GM18502 (cell line): ENCODE data around the gene ENHO.
"Not testable (repeated sequence)": the region's sequence is repeated elsewhere in the genome, so short reads cannot be mapped to it uniquely, and the experiment has no call there.

Source experiments
- ATAC-seq: cut with Tn5 transposase; IDR thresholded peaks from one replicate; pipeline ENCODE4 v1.9.1; 2021; ENCODE audit warnings: mild to moderate bottlenecking; ENCODE audit not compliant: unreplicated experiment, poor library complexity

The ENHO gene

DNA sequence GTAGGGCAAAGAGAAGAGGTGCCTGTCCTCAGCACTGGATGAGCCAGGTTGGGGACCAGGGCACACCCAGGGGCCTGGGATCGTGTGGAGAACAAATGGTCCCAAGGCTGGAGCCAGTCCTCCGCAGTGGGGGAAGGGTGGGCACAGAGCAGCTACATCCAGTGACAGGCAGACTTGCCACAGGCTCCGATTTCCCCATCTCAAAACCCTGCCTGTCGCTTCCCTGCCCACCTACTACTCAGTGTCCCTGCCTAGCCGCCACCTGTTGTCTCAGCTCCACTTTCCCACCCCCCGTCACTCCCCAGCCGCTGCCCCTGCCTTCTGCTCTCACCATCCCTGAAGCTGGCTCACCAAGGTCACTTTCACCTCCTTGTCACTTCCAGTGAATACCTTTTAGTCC is 13.9 kb upstream of the ENHO start:
- no peak for ATAC-seq

GRCh38 chr9:34532041-34532440 is 9.3 kb upstream of the ENHO start:
- ATAC-seq = not testable (repeated sequence)

- ATAC-seq = no peak
Measured at GRCh38 chr9:34526026-34526425, 3.2 kb upstream of the ENHO start.

GRCh38 chr9:34524349-34524748 is 1.6 kb upstream of the ENHO start:
- no peak for ATAC-seq

DNA sequence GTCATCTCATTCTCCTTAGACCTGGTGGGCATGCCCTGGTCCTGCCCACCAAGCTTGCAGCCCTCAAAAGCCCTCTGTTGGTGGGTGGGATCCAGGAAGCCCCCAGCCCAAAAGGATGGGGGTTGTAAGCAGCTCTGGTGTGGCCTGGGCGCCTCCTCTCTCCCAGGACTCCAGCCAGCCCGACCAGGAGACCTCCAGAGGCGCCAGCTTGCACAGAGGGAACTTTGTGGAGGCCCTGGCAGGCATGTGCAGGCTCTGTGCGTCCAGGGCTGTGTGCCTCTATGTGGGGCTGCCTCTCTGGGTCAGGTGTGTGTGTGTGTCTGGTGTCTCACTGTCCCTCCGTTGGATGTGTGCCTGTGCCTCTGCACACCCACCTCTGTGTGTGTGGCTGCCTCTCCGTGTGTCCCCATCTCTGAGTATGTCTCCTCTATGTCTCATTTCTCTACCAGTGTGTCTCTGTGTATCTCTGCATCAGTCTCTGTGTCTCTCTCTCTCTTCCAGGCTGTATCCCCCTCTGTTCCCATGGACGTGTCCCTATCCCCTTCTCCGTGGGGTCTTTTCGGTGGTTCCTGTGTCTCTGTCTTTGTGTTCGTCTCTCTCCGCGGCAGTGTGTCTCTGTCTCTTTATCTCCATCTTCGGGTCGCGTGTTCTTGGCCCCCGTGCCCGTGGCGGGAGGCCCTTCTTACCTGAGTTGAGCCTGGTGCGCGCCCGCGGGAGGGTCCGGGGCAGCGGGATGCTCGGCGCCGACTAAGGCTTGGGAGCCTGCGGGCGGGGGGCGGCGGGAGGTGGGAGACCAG is 501 bp downstream of the ENHO start:
- ATAC-seq = no peak

GRCh38 chr9:34521406-34522045 is 1.3 kb downstream of the ENHO start:
- no peak for ATAC-seq

GRCh38 chr9:34520505-34521385 is 2.0 kb downstream of the ENHO start:
- no peak for ATAC-seq

DNA sequence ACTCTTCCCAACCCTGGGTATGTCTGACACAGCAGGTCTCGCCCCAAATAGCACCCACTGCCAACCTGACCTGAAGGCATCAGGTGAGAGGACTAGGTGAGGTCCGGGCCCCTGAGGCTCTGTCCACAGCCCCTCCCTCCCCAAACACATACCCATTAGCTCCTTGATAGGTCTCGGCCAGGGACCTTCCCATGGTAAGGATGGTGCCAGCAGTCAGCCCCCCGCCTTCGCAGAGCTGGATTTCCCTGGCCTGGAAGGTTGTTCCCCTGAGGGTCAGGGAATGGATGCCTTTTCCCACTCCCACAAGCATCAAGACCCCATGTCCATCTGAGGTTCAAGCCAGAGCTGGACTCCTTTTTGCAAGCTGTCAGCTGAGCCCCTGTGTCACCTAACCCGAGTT is 2.7 kb downstream of the ENHO start:
- no peak for ATAC-seq

GRCh38 chr9:34519321-34520020 is 3.3 kb downstream of the ENHO start:
- ATAC-seq = no peak

GRCh38 chr9:34518896-34519295 is 3.9 kb downstream of the ENHO start:
- ATAC-seq = no peak

GRCh38 chr9:34518110-34518616 is 4.6 kb downstream of the ENHO start:
- no peak for ATAC-seq

DNA sequence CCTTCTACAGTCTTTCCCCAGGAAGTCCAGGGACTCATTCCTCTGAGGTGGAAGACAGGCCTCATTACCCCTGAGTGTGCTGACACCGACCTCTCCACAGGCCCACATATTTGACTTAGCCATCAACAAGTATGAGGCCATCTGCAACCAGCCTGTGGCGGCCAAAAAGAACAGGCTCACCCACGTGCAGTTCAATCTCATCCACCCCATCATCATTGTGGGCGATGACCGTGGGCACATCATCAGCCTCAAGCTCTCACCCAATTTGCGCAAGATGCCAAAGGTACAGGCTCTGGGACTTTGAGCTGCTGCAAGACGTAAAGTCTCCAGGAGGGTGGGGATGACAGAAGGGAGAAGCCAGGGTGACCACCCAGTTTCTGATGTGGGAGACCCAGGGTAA is 5.6 kb downstream of the ENHO start:
- ATAC-seq = no peak

DNA sequence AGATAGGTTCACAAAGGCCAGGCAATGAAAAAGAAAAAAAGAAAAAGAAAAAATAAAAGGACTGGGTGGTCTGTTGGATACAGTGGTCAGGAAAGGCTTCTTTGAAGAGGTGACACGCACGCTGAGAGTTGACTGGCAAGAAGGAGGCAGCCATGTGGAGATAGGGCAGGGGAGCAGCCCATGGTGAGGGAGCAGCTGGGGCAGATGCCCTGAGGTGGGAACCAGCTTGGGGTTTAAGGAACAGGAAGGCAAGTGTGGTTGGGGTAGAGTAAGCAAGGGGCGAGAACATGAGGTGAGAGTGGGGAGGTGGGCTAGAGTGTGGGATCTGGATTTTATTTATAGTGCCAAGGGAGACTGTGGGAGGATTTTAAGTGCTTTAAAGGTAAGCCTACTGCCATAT is 6.8 kb downstream of the ENHO start:
- ATAC-seq = no peak

DNA sequence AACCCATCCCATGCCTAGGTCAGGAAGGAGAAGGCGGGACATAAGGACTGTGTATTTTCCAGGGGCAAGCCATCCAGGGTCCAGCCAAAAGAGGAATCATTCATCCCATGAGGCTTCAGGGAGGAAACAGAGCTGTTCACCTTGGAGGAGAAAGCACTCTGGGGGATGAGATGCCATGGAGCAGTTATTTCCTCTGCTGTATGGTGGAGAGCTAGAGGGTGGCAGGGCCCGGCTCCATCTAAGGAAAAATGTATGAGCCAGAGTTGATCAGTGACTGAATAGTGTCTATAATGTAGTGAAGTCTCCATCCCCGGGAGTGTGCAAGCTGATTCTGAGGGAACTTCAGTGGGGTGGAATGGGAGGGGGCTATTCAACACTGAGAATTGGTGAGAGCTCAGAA is 8.0 kb downstream of the ENHO start:
- ATAC-seq = no peak

DNA sequence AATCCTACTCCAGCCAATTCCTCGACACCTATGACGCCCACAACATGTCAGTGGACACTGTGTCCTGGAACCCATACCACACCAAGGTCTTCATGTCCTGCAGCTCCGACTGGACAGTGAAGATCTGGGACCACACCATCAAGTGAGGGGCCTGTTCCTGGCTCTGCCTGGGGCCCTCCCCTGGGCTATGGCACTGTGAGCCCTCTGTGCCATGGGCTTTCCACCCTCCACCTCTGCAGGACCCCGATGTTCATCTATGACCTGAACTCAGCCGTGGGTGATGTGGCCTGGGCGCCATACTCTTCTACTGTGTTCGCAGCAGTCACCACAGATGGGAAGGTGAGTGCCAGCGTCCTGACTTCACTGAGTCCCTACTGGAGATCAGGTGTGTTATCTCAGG is 8.4 kb downstream of the ENHO start:
- ATAC-seq = no peak

GRCh38 chr9:34513567-34514214 is 9.1 kb downstream of the ENHO start:
- ATAC-seq = no peak

DNA sequence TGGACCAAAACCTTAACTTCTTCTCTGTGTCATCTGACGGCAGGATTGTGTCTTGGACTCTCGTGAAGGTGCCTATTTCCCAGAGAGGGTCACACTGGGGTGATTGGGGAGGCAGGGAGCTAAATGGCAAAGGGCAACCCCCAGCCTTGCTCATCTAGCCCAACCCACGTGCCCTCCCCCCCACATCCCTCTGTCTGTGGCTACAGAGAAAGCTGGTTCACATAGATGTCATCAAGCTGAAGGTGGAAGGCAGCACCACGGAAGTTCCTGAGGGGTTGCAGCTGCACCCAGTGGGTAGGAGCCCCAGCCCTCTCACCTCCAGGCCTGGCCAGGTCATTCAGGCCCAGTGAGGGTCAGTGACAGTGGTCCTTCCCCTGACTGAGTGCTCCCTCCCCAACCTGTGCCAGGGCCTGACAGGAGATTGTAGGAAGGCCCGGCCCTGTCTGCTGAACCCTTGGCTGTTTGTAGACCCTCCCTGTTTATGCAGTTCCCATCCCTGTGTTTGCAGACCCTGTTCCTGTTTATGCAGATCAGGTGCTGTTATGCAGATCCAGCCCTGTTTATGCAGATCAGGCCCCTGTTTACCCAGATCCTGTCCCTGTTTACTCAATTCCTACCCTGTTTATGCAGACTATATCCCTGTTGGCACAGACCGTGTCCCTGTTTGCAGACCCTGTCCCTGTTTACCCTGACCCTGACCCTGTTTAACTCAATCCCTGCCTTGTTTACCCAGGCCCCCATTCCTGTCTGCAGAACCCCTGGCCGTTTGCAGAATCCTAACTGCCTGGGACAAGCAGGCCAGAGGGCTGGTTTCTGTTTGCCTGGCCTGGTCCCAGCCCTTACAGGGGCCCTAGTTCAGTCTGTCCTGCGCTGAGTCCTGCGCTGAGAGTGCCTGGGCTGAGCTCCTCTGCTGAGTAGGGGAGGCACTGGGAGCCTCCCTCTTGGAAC is 10.4 kb downstream of the ENHO start:
- ATAC-seq = no peak
